ENCODE results near the gene CYP19A1.
"Not testable (repeated sequence)": the region's sequence is repeated elsewhere in the genome, so short reads cannot be mapped to it uniquely, and the experiment has no call there.

Gene CYP19A1

DNA sequence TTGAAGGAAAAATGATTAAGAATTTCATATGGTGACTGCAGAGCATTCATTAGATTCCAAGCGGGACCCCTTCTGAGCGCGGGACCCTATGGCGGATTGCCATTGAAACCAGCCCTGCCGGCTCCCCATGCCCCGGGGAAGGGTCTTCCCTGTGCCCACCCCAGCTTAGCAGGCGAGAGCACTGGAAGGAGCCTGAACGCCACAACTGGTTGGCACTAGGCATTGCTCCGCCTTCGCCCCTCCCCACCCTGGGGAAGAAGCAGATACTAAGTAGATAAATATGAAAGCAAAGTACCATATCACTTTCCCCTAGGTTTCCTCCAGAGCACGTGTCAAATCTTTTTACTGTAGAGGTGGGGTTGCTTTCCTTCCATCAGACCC lies 70.7 kb downstream of the CYP19A1 start:
- no peak for DNase-seq (ENCODE audit: low read depth)

DNA sequence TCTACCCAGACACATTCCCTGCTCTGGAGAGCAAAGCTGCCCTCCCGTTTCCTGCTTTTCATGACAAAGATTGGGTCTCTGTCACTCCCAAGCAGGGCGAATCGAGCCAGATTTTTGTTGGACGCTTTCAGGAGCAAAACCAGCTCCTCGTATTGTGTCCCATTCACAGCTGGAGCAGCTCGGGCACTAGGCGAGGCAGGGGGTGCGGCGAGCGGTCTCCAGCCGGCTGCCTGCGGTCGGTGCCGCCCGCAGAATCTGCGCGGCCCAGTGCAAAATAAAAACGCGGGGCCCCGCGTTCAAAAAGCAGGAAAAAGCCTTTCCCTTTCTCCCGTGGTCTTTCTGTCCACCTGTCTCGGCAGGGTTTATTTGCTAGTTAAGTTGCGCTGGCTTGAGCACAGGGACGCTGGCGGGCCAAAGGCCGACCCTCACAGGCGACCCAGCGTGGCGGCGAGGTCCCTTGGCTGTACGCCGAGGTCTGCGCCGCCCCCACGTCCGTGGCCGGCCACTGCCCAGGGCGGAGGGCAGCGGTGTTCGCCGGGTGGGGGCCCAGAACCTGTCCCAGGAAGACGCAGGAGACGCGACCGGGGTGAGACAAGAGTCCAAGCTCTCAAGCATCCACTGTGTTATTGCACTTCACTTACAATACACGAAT lies 71.2 kb downstream of the CYP19A1 start:
- TF ChIP-seq, protein P1, sequence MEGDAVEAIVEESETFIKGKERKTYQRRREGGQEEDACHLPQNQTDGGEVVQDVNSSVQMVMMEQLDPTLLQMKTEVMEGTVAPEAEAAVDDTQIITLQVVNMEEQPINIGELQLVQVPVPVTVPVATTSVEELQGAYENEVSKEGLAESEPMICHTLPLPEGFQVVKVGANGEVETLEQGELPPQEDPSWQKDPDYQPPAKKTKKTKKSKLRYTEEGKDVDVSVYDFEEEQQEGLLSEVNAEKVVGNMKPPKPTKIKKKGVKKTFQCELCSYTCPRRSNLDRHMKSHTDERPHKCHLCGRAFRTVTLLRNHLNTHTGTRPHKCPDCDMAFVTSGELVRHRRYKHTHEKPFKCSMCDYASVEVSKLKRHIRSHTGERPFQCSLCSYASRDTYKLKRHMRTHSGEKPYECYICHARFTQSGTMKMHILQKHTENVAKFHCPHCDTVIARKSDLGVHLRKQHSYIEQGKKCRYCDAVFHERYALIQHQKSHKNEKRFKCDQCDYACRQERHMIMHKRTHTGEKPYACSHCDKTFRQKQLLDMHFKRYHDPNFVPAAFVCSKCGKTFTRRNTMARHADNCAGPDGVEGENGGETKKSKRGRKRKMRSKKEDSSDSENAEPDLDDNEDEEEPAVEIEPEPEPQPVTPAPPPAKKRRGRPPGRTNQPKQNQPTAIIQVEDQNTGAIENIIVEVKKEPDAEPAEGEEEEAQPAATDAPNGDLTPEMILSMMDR (IDR thresholded peaks at IDR 0.05; ENCODE audit: insufficient read depth, low read depth, low read length, missing control alignments): no peak
- no peak for DNase-seq (ENCODE audit: low read depth)
- H3K4me3 ChIP-seq (ENCODE audit: low read depth, low read length): no peak overlapping the region

More for the DNA sequence above, 70.7 kb downstream of the CYP19A1 start:
- H3K4me3 ChIP-seq (ENCODE audit: low read depth, low read length): no peak overlapping the region
- TF ChIP-seq, protein P1 (IDR thresholded peaks at IDR 0.05; ENCODE audit: insufficient read depth, low read depth, low read length, missing control alignments): no peak

DNA sequence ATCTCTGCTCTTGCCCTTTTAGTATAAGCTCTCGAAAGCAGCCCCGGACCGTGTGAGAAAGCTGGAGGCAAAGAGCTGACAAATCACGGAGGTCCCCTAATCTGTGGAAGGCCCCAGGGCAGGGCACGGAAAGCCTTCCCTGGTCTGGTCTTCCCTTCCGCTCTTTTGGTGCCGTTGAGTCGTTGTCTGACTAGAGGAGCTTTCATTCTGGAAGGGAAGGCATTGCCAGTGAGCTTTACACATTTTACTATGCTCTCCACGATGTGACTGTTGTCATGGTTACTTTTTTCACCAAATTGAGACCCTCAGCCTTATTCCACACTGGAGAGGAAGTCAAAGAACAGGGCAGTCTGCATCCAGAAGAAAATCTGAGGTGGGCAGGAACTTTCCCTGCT lies 71.7 kb downstream of the CYP19A1 start:
- TF ChIP-seq, protein P1 (IDR thresholded peaks at IDR 0.05; ENCODE audit: insufficient read depth, low read depth, low read length, missing control alignments): no peak
- DNase-seq (ENCODE audit: low read depth): no peak

DNA sequence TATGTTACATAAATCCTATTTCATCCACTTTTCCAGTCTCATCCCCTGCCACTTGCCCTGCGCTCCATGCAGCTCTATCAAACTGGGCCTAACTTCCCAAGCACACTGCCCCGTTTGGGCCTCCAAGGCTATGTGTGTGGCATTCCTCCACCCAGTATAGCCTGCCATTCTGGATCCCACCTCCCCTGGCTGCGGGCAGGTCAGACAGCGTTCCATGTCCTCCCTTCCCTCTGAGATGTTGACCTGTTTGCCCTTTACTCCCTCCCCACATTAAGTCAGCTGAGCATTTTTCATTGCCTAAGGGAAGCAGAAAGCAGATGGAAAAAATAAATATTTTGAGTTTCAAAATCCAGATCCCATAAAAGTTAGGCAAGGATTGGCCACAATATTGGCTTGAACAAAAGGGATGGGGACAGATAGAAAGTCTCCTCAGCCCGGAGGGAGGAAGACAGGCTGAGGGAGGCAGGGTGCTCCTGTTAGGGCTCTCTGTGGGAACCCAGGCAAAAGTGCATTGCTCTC lies 73.3 kb downstream of the CYP19A1 start:
- TF ChIP-seq, protein P1 (IDR thresholded peaks at IDR 0.05; ENCODE audit: insufficient read depth, low read depth, low read length, missing control alignments): no peak
- no peak overlapping the region for H3K4me3 ChIP-seq (ENCODE audit: low read depth, low read length)
- DNase-seq (ENCODE audit: low read depth): no peak

More for the DNA sequence above, 71.7 kb downstream of the CYP19A1 start:
- no peak overlapping the region for H3K4me3 ChIP-seq (ENCODE audit: low read depth, low read length)

DNA sequence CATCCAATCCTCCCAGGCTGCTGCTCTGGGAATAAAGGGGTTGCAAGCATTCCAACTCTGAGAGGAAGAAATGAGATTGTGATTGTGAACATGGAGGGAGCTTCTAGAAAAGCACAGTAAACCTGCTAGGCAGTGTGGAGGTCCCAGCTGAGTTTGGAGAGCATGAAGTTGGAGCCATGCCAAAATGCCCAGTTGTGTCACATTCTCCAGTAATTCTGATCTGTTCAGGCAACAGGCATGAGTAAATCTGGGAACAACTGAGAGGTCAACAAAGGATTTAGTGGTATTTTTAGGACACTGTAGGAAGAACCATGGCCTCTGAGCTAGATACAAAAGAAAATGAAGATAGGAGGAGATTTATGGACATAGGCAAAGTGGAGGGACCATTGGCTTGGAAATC lies 74.7 kb downstream of the CYP19A1 start:
- no peak for DNase-seq (ENCODE audit: low read depth)
- TF ChIP-seq, protein P1 (IDR thresholded peaks at IDR 0.05; ENCODE audit: insufficient read depth, low read depth, low read length, missing control alignments): no peak
- H3K4me3 ChIP-seq (ENCODE audit: low read depth, low read length): no peak overlapping the region

DNA sequence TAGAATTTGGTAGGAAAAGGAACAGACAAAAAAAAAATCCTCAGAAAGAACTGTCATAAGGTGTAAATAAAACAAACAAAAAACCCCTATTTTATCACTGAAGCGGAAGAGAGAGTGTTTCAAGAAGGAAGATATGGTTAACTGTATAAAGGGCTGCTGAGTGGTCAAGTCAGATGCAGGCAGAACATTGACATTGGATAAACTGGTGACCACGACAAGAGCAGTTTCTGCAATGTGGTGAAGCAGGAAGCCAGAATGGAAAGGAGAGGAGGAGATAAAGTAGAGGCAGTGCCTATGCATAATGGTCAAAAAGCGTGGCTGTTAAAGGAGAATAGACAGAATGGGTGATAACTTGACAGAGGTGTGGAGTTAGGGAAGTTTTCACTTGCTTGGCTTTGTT lies 75.3 kb downstream of the CYP19A1 start:
- H3K4me3 ChIP-seq (ENCODE audit: low read depth, low read length): no peak overlapping the region
- no peak for DNase-seq (ENCODE audit: low read depth)
- TF ChIP-seq, protein P1 (IDR thresholded peaks at IDR 0.05; ENCODE audit: insufficient read depth, low read depth, low read length, missing control alignments): no peak

DNA sequence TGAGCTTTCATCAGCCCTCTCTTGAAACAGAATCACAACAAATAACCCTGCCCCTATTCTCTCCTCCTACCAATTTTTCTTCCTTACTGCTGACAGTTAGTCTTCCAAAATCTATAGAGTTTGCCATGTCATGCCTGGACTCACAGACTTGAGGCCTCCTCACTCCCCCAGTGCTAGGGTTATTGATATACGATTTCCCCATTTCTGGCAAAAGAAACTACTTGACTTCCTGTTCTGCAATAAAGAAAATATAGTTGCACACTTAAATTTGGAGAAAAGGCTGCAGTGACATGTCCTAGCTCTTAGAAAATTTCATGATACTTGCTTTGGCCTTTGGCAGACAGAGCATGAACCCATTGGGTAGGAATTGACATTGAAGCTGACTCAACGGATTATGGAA lies 75.9 kb downstream of the CYP19A1 start:
- H3K4me3 ChIP-seq (ENCODE audit: low read depth, low read length): no peak overlapping the region
- TF ChIP-seq, protein P1 (IDR thresholded peaks at IDR 0.05; ENCODE audit: insufficient read depth, low read depth, low read length, missing control alignments): no peak
- no peak for DNase-seq (ENCODE audit: low read depth)

DNA sequence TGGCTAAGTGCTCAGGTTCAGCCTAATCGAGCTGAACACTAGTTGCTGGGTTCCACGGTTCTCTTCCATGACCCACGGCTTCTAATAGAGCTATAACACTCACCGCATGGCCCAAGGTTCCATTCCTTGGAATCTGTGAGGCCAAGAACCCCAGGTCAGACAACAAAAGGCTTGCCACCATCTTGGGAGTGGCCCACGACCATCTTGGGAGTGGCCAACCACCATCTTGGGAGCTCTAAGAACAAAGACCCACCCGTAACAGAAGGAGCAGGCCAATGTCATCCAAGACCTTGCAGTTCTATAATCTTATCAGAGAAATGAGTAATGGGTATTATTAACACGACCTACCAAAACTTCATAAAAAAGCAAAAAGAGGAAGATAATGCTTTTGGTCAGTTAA lies 77.3 kb downstream of the CYP19A1 start:
- DNase-seq (ENCODE audit: low read depth): not testable (repeated sequence)

More for the DNA sequence above, 77.3 kb downstream of the CYP19A1 start:
- H3K4me3 ChIP-seq (ENCODE audit: low read depth, low read length): not testable (repeated sequence)
